Kidney (tissue), 14 donors: ENCODE results near the gene TBP. TPM values are rescaled to one million over a fixed set of nuclear protein-coding genes. Genes with fewer than 3 reads are reported as not detected.

Experiments used
- DNase-seq, 5 donors: peaks; one replicate each; pipeline ENCODE4 v3.0.0-alpha.2; 2013 to 2020
- FAIRE-seq: peaks from 2 replicates; lab custom pipeline; 2012; peaks lifted over from hg19 to GRCh38; lab: Jason Lieb, UNC
- H3K27ac ChIP-seq, 2 donors: one replicate each; pipeline ENCODE4 v1.7.0; 2013; ENCODE audit warnings: low read depth in 2 of 2, low read length in 2 of 2, inconsistent platforms in 1 of 2
- H3K27me3 ChIP-seq: one replicate; pipeline ENCODE4 v1.7.1; 2013; ENCODE audit warnings: low read length, inconsistent platforms; ENCODE audit not compliant: control insufficient read depth, insufficient read depth
- H3K36me3 ChIP-seq, 3 donors: one replicate each; pipeline versions ENCODE4 v1.7.0 to v1.7.1; 2013; ENCODE audit warnings: low read length in 3 of 3, control low read depth in 1 of 3, inconsistent platforms in 1 of 3; ENCODE audit not compliant: insufficient read depth in 3 of 3, control insufficient read depth in 2 of 3
- H3K4me1 ChIP-seq, 3 donors: one replicate each; pipeline versions ENCODE4 v1.7.0 to v1.7.1; 2013; ENCODE audit warnings: low read length in 3 of 3, inconsistent platforms in 1 of 3, low read depth in 1 of 3; ENCODE audit not compliant: control insufficient read depth in 2 of 3, insufficient read depth in 2 of 3
- H3K4me3 ChIP-seq, 3 donors: one replicate each; pipeline versions ENCODE4 v1.7.0 to v1.8.1; 2013; ENCODE audit warnings: low read length in 3 of 3, control low read depth in 1 of 3, inconsistent platforms in 1 of 3
- H3K9ac ChIP-seq, 3 donors: one replicate each; pipeline versions ENCODE4 v1.7.0 to v1.7.1; 2013; ENCODE audit warnings: low read length in 3 of 3, control low read depth in 1 of 3, inconsistent platforms in 1 of 3
- H3K9me3 ChIP-seq, 3 donors: one replicate each; pipeline versions ENCODE4 v1.7.0 to v1.7.1; 2013; ENCODE audit warnings: low read length in 3 of 3, control low read depth in 1 of 3, inconsistent platforms in 1 of 3; ENCODE audit not compliant: control insufficient read depth in 2 of 3, insufficient read depth in 1 of 3
- CTCF ChIP-seq: IDR thresholded peaks from 3 replicates; pipeline ENCODE4 v1.5.1; 2012; ENCODE audit warnings: mild to moderate bottlenecking, moderate library complexity, borderline replicate concordance; ENCODE audit not compliant: insufficient read depth; ENCODE audit errors: extremely low read depth
- intact Hi-C: fragments of 100-400 bp; cut with DNase I; formaldehyde crosslinking; loops from one replicate; pipeline ENCODE4 v1.11.1; 2022
- polyA plus RNA-seq: library from polyadenylated mRNA; stranded (reverse); fragments of 350-450 nt; fragmentation: Illumina TruSeq; extraction: RNeasy Lipid Tissue Mini Kit (QIAGEN cat#74804); gene quantifications from one replicate; pipeline ENCODE4 v1.2.3, GENCODE V29; 2014; ENCODE audit warnings: low read depth, low replicate concordance; ENCODE audit not compliant: insufficient read depth
- total RNA-seq: library from RNA; stranded (reverse); fragmentation: NEBNext Ultra II Directional; extraction: Animal tissue kit (Norgen Biotek cat#: 25700); gene quantifications from one replicate; pipeline ENCODE4 v1.2.1, GENCODE V29; 2021
- donor health status: control.
- donor health status: control.
- donor health status: control.
- donor health status: control.
- donor health status: control.
- donor health status: DM: yes; HTN: yes; CAD: no.
- donor health status: Normal renal cell carcinoma (clear cell type).

Gene TBP
- total and polyA plus RNA-seq, 2 donors from 2014 or later = 11.1 to 16.7 TPM

- H3K27me3 ChIP-seq = no peaks in the 10 kb centered on the region
- peaks cover 15 to 55% (median 44%) of the 10 kb centered on the region in 3 donors for H3K36me3 ChIP-seq
- H3K27ac ChIP-seq = no peak overlapping the region
- DNase-seq (no peak), FAIRE-seq (no peak)
- no peaks in the 10 kb centered on the region for H3K9me3 ChIP-seq
- H3K4me1 ChIP-seq = no peaks in the 10 kb centered on the region
- no peak for TF ChIP-seq CTCF
- H3K9ac ChIP-seq = no peak overlapping the region
- H3K4me3 ChIP-seq = no peak overlapping the region
- intact Hi-C loops = no loop called here
These were observed 17.5 kb upstream of the TBP start for GRCh38 chr6:170536671-170537070.

- no peak for TF ChIP-seq CTCF
- H3K27ac ChIP-seq = no peak overlapping the region
- H3K4me1 ChIP-seq = no peaks in the 10 kb centered on the region
- H3K9me3 ChIP-seq = no peaks in the 10 kb centered on the region
- no peak for DNase-seq
- no peak for FAIRE-seq
- H3K9ac ChIP-seq = no peak overlapping the region
- H3K4me3 ChIP-seq = no peak overlapping the region
- H3K36me3 ChIP-seq = peaks cover 15 to 61% (median 51%) of the 10 kb centered on the region in 3 donors
- no peaks in the 10 kb centered on the region for H3K27me3 ChIP-seq
- intact Hi-C loops = no loop called here
These were observed 16.8 kb upstream of the TBP start for GRCh38 chr6:170537329-170537728.

- no peak for DNase-seq
- no peak for TF ChIP-seq CTCF
- intact Hi-C loops = no loop called here
- Histone ChIP-seq H3K9ac (no peak overlapping the region), H3K27ac (no peak overlapping the region), H3K36me3 (peaks cover 7 to 56% (median 53%) of the 10 kb centered on the region in 3 donors), H3K27me3 (no peaks in the 10 kb centered on the region), H3K9me3 (no peaks in the 10 kb centered on the region), H3K4me3 (no peak overlapping the region), H3K4me1 (no peaks in the 10 kb centered on the region)
- FAIRE-seq = no peak
These were observed 12.0 kb upstream of the TBP start for GRCh38 chr6:170542031-170542719.

GRCh38 chr6:170545405-170545804 is 8.8 kb upstream of the TBP start:
- H3K9me3 ChIP-seq = no peaks in the 10 kb centered on the region
- H3K4me3 ChIP-seq = no peak overlapping the region
- no peak for DNase-seq
- H3K4me1 ChIP-seq = peaks cover 0 to 7% (median 3%) of the 10 kb centered on the region in 3 donors
- FAIRE-seq = no peak
- H3K36me3 ChIP-seq = peaks cover 9 to 57% (median 43%) of the 10 kb centered on the region in 3 donors
- no peak for TF ChIP-seq CTCF
- H3K9ac ChIP-seq = no peak overlapping the region
- H3K27ac ChIP-seq = no peak overlapping the region
- intact Hi-C loops = no loop called here
- no peaks in the 10 kb centered on the region for H3K27me3 ChIP-seq
